Lower leg skin (tissue), 3 donors: ENCODE measurements around the gene IFT43.

Source experiments
- POLR2A ChIP-seq, 2 donors: fragments of 450-650 bp; IDR thresholded peaks; one replicate each; pipeline ENCODE4 v1.6.1; 2016 to 2017; ENCODE audit warnings: antibody characterized with exemption in 2 of 2, mild to moderate bottlenecking in 1 of 2, moderate library complexity in 1 of 2
- TF ChIP-seq, protein P1 (sequence below), 3 donors: fragments of 450-650 bp; IDR thresholded peaks; one replicate each; pipeline ENCODE4 v1.5.1; 2016; ENCODE audit warnings: antibody characterized with exemption in 3 of 3, mild to moderate bottlenecking in 3 of 3, moderate library complexity in 2 of 3

DNA sequence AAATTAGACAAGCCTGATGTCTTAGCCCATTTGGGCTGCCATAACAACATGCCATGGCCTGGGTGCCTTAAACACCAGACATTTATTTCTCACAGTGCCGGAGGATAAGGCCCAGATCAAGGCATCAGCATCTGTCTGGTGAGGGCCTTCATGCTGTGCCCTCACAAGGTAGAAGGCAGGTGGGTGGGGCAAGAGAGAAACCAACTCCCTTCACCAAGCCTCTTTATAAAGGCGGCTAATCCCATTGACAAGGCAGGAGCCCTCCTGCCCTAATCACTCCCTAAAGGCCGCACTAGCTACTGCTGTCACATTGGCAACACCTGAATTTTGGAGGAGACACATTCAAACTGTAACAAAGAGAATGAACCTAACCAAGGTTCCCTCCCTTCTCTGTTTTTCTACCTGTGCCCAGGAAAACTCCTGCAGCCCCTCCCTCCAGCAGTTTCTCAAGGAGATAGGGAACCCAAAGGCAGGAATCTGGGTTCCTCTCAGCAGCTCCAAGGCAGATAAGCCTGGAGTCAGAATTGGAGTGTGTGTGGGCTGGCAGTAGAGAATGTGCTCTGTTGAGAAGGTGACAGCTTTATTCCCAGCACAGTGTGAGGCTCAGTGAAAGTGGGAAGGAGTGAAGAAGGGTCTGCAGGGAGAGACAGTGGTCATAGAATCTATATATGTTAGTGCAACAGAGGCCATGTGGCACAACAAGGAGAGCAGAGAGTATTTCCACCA, 144.5 kb downstream of the IFT43 start:
- TF ChIP-seq POLR2A (IDR thresholded peaks at IDR 0.05): no peak
- TF ChIP-seq, protein P1, sequence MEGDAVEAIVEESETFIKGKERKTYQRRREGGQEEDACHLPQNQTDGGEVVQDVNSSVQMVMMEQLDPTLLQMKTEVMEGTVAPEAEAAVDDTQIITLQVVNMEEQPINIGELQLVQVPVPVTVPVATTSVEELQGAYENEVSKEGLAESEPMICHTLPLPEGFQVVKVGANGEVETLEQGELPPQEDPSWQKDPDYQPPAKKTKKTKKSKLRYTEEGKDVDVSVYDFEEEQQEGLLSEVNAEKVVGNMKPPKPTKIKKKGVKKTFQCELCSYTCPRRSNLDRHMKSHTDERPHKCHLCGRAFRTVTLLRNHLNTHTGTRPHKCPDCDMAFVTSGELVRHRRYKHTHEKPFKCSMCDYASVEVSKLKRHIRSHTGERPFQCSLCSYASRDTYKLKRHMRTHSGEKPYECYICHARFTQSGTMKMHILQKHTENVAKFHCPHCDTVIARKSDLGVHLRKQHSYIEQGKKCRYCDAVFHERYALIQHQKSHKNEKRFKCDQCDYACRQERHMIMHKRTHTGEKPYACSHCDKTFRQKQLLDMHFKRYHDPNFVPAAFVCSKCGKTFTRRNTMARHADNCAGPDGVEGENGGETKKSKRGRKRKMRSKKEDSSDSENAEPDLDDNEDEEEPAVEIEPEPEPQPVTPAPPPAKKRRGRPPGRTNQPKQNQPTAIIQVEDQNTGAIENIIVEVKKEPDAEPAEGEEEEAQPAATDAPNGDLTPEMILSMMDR (IDR thresholded peaks at IDR 0.05): no peak
